HepG2 (cell line): Measurements from ENCODE around the gene NUBP2. TPM values are rescaled to one million over a fixed set of nuclear protein-coding genes. Genes with fewer than 3 reads are reported as not detected.

ENCODE experiments used
- ATAC-seq: fragments of 200-7000 bp; cut with Tn5 transposase; 3 replicates; pipeline ENCODE4 v1.9.1; 2020; ENCODE audit warnings: mild to moderate bottlenecking, moderate library complexity
- BruUV-seq: library from RNA; stranded (reverse); fragments of 400-500 nt; replicated peaks from 2 replicates; lab custom pipeline; 2021; lab: Mats Ljungman, UMichigan
- CTCF ChIA-PET: fragments of 300-600 bp; formaldehyde crosslinking; extraction: SDS; loops from one replicate; lab custom pipeline; 2021; ENCODE audit warnings: low total read pairs, inconsistent platforms, low intra/inter-chr PET ratio; lab: Yijun Ruan, JAX
- POLR2A ChIA-PET: fragments of 350-600 bp; sonication (Branson Sonifier 250); formaldehyde crosslinking; loops from one replicate; lab custom pipeline; 2020; ENCODE audit warnings: antibody characterized with exemption, inconsistent platforms; lab: Yijun Ruan, JAX
- DNase-seq: peaks from one replicate; pipeline ENCODE4 v3.0.0-alpha.2; 2015; ENCODE audit warnings: low spot score
- FAIRE-seq: peaks from 3 replicates; lab custom pipeline; 2011; peaks lifted over from hg19 to GRCh38; lab: Jason Lieb, UNC
- H2AFZ ChIP-seq: one replicate; pipeline ENCODE4 v1.6.1; 2011; ENCODE audit warnings: low read length, inconsistent platforms
- H3K27ac ChIP-seq: fragments of 300-600 bp; 3 replicates; pipeline ENCODE4 v1.8.0; 2011; ENCODE audit warnings: mixed run types, mild to moderate bottlenecking, mixed read lengths, low read length, inconsistent platforms; ENCODE audit not compliant: insufficient read depth; ENCODE audit errors: extremely low read length
- H3K27me3 ChIP-seq, 2 experiments: fragments of 200-600 bp in 1 of 2; 2 replicates in 1 of 2; 3 replicates in 1 of 2; pipeline versions ENCODE4 v1.6.0 to v1.8.0; 2011; ENCODE audit warnings: low read length in 2 of 2, mild to moderate bottlenecking in 2 of 2, moderate library complexity in 2 of 2, inconsistent platforms in 1 of 2; ENCODE audit not compliant: insufficient read depth in 2 of 2, control insufficient read depth in 1 of 2
- H3K36me3 ChIP-seq, 2 experiments: fragments of 200-600 bp in 1 of 2; replicated peaks in 1 of 2; 2 replicates in 1 of 2; 3 replicates in 1 of 2; pipeline versions ENCODE4 v1.5.1 to v1.8.0; 2011; ENCODE audit warnings: low read length in 2 of 2, inconsistent platforms in 1 of 2; ENCODE audit not compliant: insufficient read depth in 2 of 2, control insufficient read depth in 1 of 2
- H3K4me1 ChIP-seq: 2 replicates; pipeline ENCODE4 v1.5.1; 2012; ENCODE audit warnings: low read length, inconsistent platforms; ENCODE audit not compliant: insufficient read depth
- H3K4me2 ChIP-seq: 2 replicates; pipeline ENCODE4 v1.6.0; 2011; ENCODE audit warnings: low read depth, low read length, inconsistent platforms
- H3K4me3 ChIP-seq, 3 experiments: fragments of 200-600 bp in 1 of 3; sonication (generic), shearing (Covaris generic) in 1 of 3; replicated peaks in 1 of 3; 2 replicates each; pipeline ENCODE4 v1.5.1; 2011 to 2016; ENCODE audit warnings: low read length in 3 of 3, inconsistent platforms in 2 of 3, low read depth in 2 of 3, mild to moderate bottlenecking in 2 of 3, control low read depth in 1 of 3, mixed read lengths in 1 of 3; ENCODE audit not compliant: insufficient read depth in 1 of 3
- H3K79me2 ChIP-seq: one replicate; pipeline ENCODE4 v1.6.1; 2011; ENCODE audit warnings: low read length, inconsistent platforms; ENCODE audit not compliant: insufficient read depth
- H3K9ac ChIP-seq: 2 replicates; pipeline ENCODE4 v1.6.0; 2011; ENCODE audit warnings: mild to moderate bottlenecking, low read depth, low read length, inconsistent platforms; ENCODE audit not compliant: insufficient read depth
- H3K9me3 ChIP-seq: 2 replicates; pipeline ENCODE4 v1.5.1; 2012; ENCODE audit warnings: mild to moderate bottlenecking, low read length
- H4K20me1 ChIP-seq: 2 replicates; pipeline ENCODE4 v1.6.0; 2011; ENCODE audit warnings: inconsistent platforms, mild to moderate bottlenecking, low read length, moderate library complexity; ENCODE audit not compliant: insufficient read depth
- CSRNP2 ChIP-seq: sonication (generic); formaldehyde crosslinking; conservative IDR thresholded peaks from 2 replicates; pipeline ENCODE4 v1.8.0; 2022; ENCODE audit warnings: low read depth, missing genetic modification reagents
- HNRNPH1 ChIP-seq: fragments of 200-400 bp; formaldehyde crosslinking; optimal IDR thresholded peaks from 2 replicates; pipeline ENCODE3; 2017; ENCODE audit warnings: mild to moderate bottlenecking, low read depth, low read length
- MED1 ChIP-seq: sonication (generic); formaldehyde crosslinking; IDR thresholded peaks from 2 replicates; pipeline ENCODE4 v1.4.0; 2020; ENCODE audit warnings: missing genetic modification reagents
- RERE ChIP-seq: IDR thresholded peaks from 2 replicates; pipeline ENCODE4 v1.6.1; 2016; ENCODE audit warnings: low read depth, missing genetic modification reagents, missing compliant biosample characterization
- STAT6 ChIP-seq: sonication (generic); formaldehyde crosslinking; IDR thresholded peaks from 2 replicates; pipeline ENCODE4 v1.4.0; 2020; ENCODE audit warnings: missing genetic modification reagents, mild to moderate bottlenecking, borderline replicate concordance
- ZBTB44 ChIP-seq: sonication (generic); formaldehyde crosslinking; IDR thresholded peaks from 2 replicates; pipeline ENCODE4 v1.4.0; 2020; ENCODE audit warnings: missing genetic modification reagents
- ZC3H13 ChIP-seq: sonication (generic); formaldehyde crosslinking; IDR thresholded peaks from 2 replicates; pipeline ENCODE4 v1.8.1; 2023; ENCODE audit warnings: mild to moderate bottlenecking, missing genetic modification reagents, moderate library complexity
- ZFP90 ChIP-seq: sonication (generic); formaldehyde crosslinking; IDR thresholded peaks from 2 replicates; pipeline ENCODE4 v1.8.0; 2022; ENCODE audit warnings: missing genetic modification reagents, mild to moderate bottlenecking, inconsistent platforms, borderline replicate concordance
- ZNF30 ChIP-seq: sonication (generic); formaldehyde crosslinking; IDR thresholded peaks from 2 replicates; pipeline ENCODE4 v1.5.0; 2020; ENCODE audit warnings: mild to moderate bottlenecking, missing genetic modification reagents
- ZNF326 ChIP-seq: sonication (generic); formaldehyde crosslinking; IDR thresholded peaks from 2 replicates; pipeline ENCODE4 v1.4.0; 2020; ENCODE audit warnings: missing genetic modification reagents, borderline replicate concordance
- WGBS: methylation state at CpG from one replicate; pipeline ENCODE4 v1.1.6; 2017; ENCODE audit warnings: low lambda C conversion rate; 5-methylcytosine and 5-hydroxymethylcytosine counted together
- in situ Hi-C: cut with HindIII; loops from 2 replicates; pipeline ENCODE4 v1.10.0; 2017; ENCODE audit warnings: low pct_unique_long_range_greater_than_20kb; ENCODE audit not compliant: extremely low pct_ligation_motif_present
- intact Hi-C: fragments of 100-400 bp; cut with micrococcal nuclease; formaldehyde crosslinking; loops from one replicate; pipeline ENCODE4 v1.10.0; 2022; ENCODE audit not compliant: unreplicated experiment
- polyA plus RNA-seq, 8 experiments: library from polyadenylated mRNA; depleted of rRNA in 3 of 8; stranded (reverse) in 7 of 8; unstranded in 1 of 8; fragments of >200 nt; fragmentation: Illumina TruSeq in 4 of 8; extraction: Trizol in 4 of 8; gene quantifications; 2 replicates each; pipeline versions ENCODE4 v1.2.1 to v1.2.3, GENCODE V29; 2011 to 2016; ENCODE audit warnings: low read depth in 4 of 8, missing spikeins in 1 of 8, mixed read lengths in 1 of 8; ENCODE audit not compliant: insufficient read depth in 1 of 8
- total RNA-seq, 5 experiments: library from RNA; depleted of rRNA; stranded (reverse); fragments of >200 nt; fragmentation: Illumina TruSeq; extraction: Trizol; gene quantifications; 2 replicates each; pipeline ENCODE4 v1.2.3, GENCODE V29; 2016; ENCODE audit warnings: low read depth in 1 of 5

NUBP2 gene
- total and polyA plus RNA-seq, 2 of the 13 experiments (the other 11 are each of a cell fraction or from before 2014, with no cell fraction given) = 25.7 to 61.5 TPM

- H3K9ac ChIP-seq = no peak overlapping the region
- H4K20me1 ChIP-seq = no peaks in the 10 kb centered on the region
- H3K27me3 ChIP-seq = no peaks in the 10 kb centered on the region
- H3K79me2 ChIP-seq = no peaks in the 10 kb centered on the region
- WGBS = 96% methylated on average over 14 of the region's 25 CpGs
- no peak overlapping the region for H3K4me3 ChIP-seq
- H3K9me3 ChIP-seq = no peaks in the 10 kb centered on the region
- ATAC-seq (no peak), DNase-seq (no peak), FAIRE-seq (no peak)
- CTCF ChIA-PET = no interaction called here
- no peak overlapping the region for H3K27ac ChIP-seq
- TSS peak; percentile 24 for BruUV-seq
- in situ Hi-C loops = no loop called here
- TF ChIP-seq RERE (no peak), HNRNPH1 (no peak), ZNF326 (CRISPR knock-in tag) (no peak), ZFP90 (CRISPR knock-in tag) (no peak), ZBTB44 (CRISPR knock-in tag) (no peak), ZNF30 (CRISPR knock-in tag) (no peak), MED1 (no peak), STAT6 (CRISPR knock-in tag) (no peak), CSRNP2 (CRISPR knock-in tag) (no peak), ZC3H13 (CRISPR knock-in tag) (no peak)
- H2AFZ ChIP-seq = no peak overlapping the region
- no peaks in the 10 kb centered on the region for H3K4me1 ChIP-seq
- peaks cover 15 to 50% of the 10 kb centered on the region in 2 experiments; a peak in 4 of 5 replicates for H3K36me3 ChIP-seq
- intact Hi-C loops = no loop called here
- no peak overlapping the region for H3K4me2 ChIP-seq
- POLR2A ChIA-PET = no interaction called here
These were observed 37.4 kb upstream of the NUBP2 start for GRCh38 chr16:1745181-1745899.
